Urinary bladder (tissue), 4 donors: ENCODE data around the gene KIF16B. TPM values are rescaled to one million over a fixed set of nuclear protein-coding genes. Genes with fewer than 3 reads are reported as not detected.

ENCODE experiments used
- DNase-seq: peaks from one replicate; pipeline ENCODE4 v3.0.0-alpha.2; 2015; ENCODE audit errors: extremely low spot score
- H3K27ac ChIP-seq: one replicate; pipeline ENCODE4 v1.5.1; 2013; ENCODE audit warnings: low read depth, mild to moderate bottlenecking, moderate library complexity
- H3K36me3 ChIP-seq: one replicate; pipeline ENCODE4 v1.6.1; 2013; ENCODE audit warnings: mild to moderate bottlenecking, moderate library complexity; ENCODE audit not compliant: insufficient read depth
- H3K4me1 ChIP-seq: one replicate; pipeline ENCODE4 v1.6.1; 2013; ENCODE audit warnings: mild to moderate bottlenecking, moderate library complexity; ENCODE audit not compliant: insufficient read depth
- H3K4me3 ChIP-seq: one replicate; pipeline ENCODE4 v1.5.1; 2013; ENCODE audit warnings: low read depth, low read length
- WGBS: extraction: QIAGEN DNeasy Blood & Tissue Kit; methylation state at CpG from one replicate; pipeline ENCODE4 v1.1.7; 2013; 5-methylcytosine and 5-hydroxymethylcytosine counted together
- polyA plus RNA-seq: library from polyadenylated mRNA; stranded (reverse); fragments of 200-250 nt; gene quantifications from one replicate; pipeline ENCODE4 v1.2.3, GENCODE V29; 2013
- total RNA-seq: library from RNA; depleted of rRNA; stranded (reverse); fragments of >200 nt; gene quantifications from one replicate; pipeline ENCODE4 v1.2.3, GENCODE V29; 2014
- donor health status: healthy with polysubstance abuse.
- donor health status: healthy.

KIF16B gene
- total RNA-seq = 23.6 TPM
- 9.8 TPM for polyA plus RNA-seq

GRCh38 chr20:16573001-16573965 lies at the start of gene KIF16B:
TSS of gene KIF16B (minus strand) at chr20:16573448. CDS start at chr20:16573275, 173 bp downstream.
- peak; percentile 56 for DNase-seq
- H3K4me1 ChIP-seq = no peaks in the 10 kb centered on the region
- peak within 1 kb of the TSS; percentile 69 for H3K4me3 ChIP-seq
- H3K27ac ChIP-seq = no peak within 1 kb of the TSS
- 10% methylated on average over 65 of the region's 65 CpGs for WGBS
- H3K36me3 ChIP-seq = no peaks in the 10 kb centered on the region

- DNase-seq = no peak
- Histone ChIP-seq H3K4me3 (no peak overlapping the region), H3K36me3 (no peaks in the 10 kb centered on the region), H3K4me1 (no peaks in the 10 kb centered on the region), H3K27ac (no peak overlapping the region)
Observed at GRCh38 chr20:16622501-16622900, 49.3 kb upstream of the KIF16B start.

GRCh38 chr20:16621435-16622141 lies 48.3 kb upstream of the KIF16B start:
- Histone ChIP-seq H3K36me3 (no peaks in the 10 kb centered on the region), H3K27ac (no peak overlapping the region), H3K4me3 (no peak overlapping the region), H3K4me1 (no peaks in the 10 kb centered on the region)
- no peak for DNase-seq
- WGBS = 83% methylated on average over 7 of the region's 7 CpGs

- H3K27ac ChIP-seq = no peak overlapping the region
- no peak overlapping the region for H3K4me3 ChIP-seq
- no peak for DNase-seq
- no peaks in the 10 kb centered on the region for H3K4me1 ChIP-seq
- WGBS = 74% methylated on average over 5 of the region's 5 CpGs
- no peaks in the 10 kb centered on the region for H3K36me3 ChIP-seq
Observed at GRCh38 chr20:16620961-16621360, 47.7 kb upstream of the KIF16B start.

GRCh38 chr20:16619953-16620352 lies 46.7 kb upstream of the KIF16B start:
- DNase-seq = no peak
- Histone ChIP-seq H3K27ac (no peak overlapping the region), H3K36me3 (no peaks in the 10 kb centered on the region), H3K4me3 (no peak overlapping the region), H3K4me1 (no peaks in the 10 kb centered on the region)
- WGBS = 100% methylated on average over 1 of the region's 1 CpG

GRCh38 chr20:16617056-16617455 lies 43.8 kb upstream of the KIF16B start:
- WGBS = over 99% methylated on average over 2 of the region's 2 CpGs
- Histone ChIP-seq H3K27ac (no peak overlapping the region), H3K36me3 (no peaks in the 10 kb centered on the region), H3K4me3 (no peak overlapping the region), H3K4me1 (no peaks in the 10 kb centered on the region)
- DNase-seq = no peak

- no peaks in the 10 kb centered on the region for H3K36me3 ChIP-seq
- no peak for DNase-seq
- WGBS = 66% methylated on average over 2 of the region's 2 CpGs
- no peak overlapping the region for H3K4me3 ChIP-seq
- no peak overlapping the region for H3K27ac ChIP-seq
- no peaks in the 10 kb centered on the region for H3K4me1 ChIP-seq
Observed at GRCh38 chr20:16616317-16616716, 43.1 kb upstream of the KIF16B start.

GRCh38 chr20:16615199-16615598 lies 42.0 kb upstream of the KIF16B start:
- peak; percentile 78 for DNase-seq
- WGBS = 19% methylated on average over 7 of the region's 7 CpGs

GRCh38 chr20:16613954-16614353 lies 40.7 kb upstream of the KIF16B start:
- Histone ChIP-seq H3K36me3 (no peaks in the 10 kb centered on the region), H3K4me3 (no peak overlapping the region), H3K27ac (no peak overlapping the region), H3K4me1 (no peaks in the 10 kb centered on the region)
- no peak for DNase-seq
- WGBS = 74% methylated on average over 6 of the region's 6 CpGs

More at GRCh38 chr20:16615199-16615598, 42.0 kb upstream of the KIF16B start:
- H3K27ac ChIP-seq = no peak overlapping the region
- no peaks in the 10 kb centered on the region for H3K36me3 ChIP-seq
- H3K4me3 ChIP-seq = no peak overlapping the region
- no peaks in the 10 kb centered on the region for H3K4me1 ChIP-seq

GRCh38 chr20:16612706-16613105 lies 39.5 kb upstream of the KIF16B start:
- H3K27ac ChIP-seq = no peak overlapping the region
- no peak overlapping the region for H3K4me3 ChIP-seq
- WGBS = 57% methylated on average over 2 of the region's 2 CpGs
- H3K36me3 ChIP-seq = no peaks in the 10 kb centered on the region
- H3K4me1 ChIP-seq = no peaks in the 10 kb centered on the region
- no peak for DNase-seq

GRCh38 chr20:16611817-16612216 lies 38.6 kb upstream of the KIF16B start:
- 89% methylated on average over 6 of the region's 6 CpGs for WGBS
- H3K4me1 ChIP-seq = no peaks in the 10 kb centered on the region
- H3K27ac ChIP-seq = no peak overlapping the region
- no peaks in the 10 kb centered on the region for H3K36me3 ChIP-seq
- DNase-seq = no peak
- H3K4me3 ChIP-seq = no peak overlapping the region

- Histone ChIP-seq H3K36me3 (no peaks in the 10 kb centered on the region), H3K4me1 (no peaks in the 10 kb centered on the region), H3K4me3 (no peak overlapping the region), H3K27ac (no peak overlapping the region)
- 80% methylated on average over 9 of the region's 9 CpGs for WGBS
- DNase-seq = no peak
Observed at GRCh38 chr20:16609066-16609465, 35.8 kb upstream of the KIF16B start.

GRCh38 chr20:16608277-16608650 lies 35.0 kb upstream of the KIF16B start:
- Histone ChIP-seq H3K4me3 (no peak overlapping the region), H3K4me1 (no peaks in the 10 kb centered on the region), H3K27ac (no peak overlapping the region), H3K36me3 (no peaks in the 10 kb centered on the region)
- 74% methylated on average over 2 of the region's 2 CpGs for WGBS
- DNase-seq = no peak
